SK-N-SH (cell line): ENCODE data around the gene MAK. TPM values are rescaled to one million over a fixed set of nuclear protein-coding genes. Genes with fewer than 3 reads are reported as not detected.
"Not testable (repeated sequence)": the region's sequence is repeated elsewhere in the genome, so short reads cannot be mapped to it uniquely, and the experiment has no call there.

Experiments
- CTCF ChIA-PET: fragments of 300-600, 350-600 bp; formaldehyde crosslinking; extraction: SDS; loops from one replicate; lab custom pipeline; 2021; lab: Yijun Ruan, JAX
- POLR2A ChIA-PET: fragments of 350-600 bp; sonication (Branson Sonifier 250); formaldehyde crosslinking; extraction: SDS; loops from one replicate; lab custom pipeline; 2020; ENCODE audit warnings: antibody characterized with exemption, inconsistent platforms; lab: Yijun Ruan, JAX
- DNase-seq: peaks from one replicate; pipeline ENCODE4 v3.0.0; 2012
- H2AFZ ChIP-seq: fragments of 200-600 bp; sonication (generic); 2 replicates; pipeline ENCODE4 v1.8.1; 2016; ENCODE audit warnings: antibody characterized with exemption, mild to moderate bottlenecking, low read depth
- H3F3A ChIP-seq: fragments of 200-600 bp; sonication (generic); replicated peaks from 2 replicates; pipeline ENCODE3; 2016; ENCODE audit warnings: antibody characterized with exemption, mild to moderate bottlenecking; ENCODE audit not compliant: insufficient read depth
- H3K27ac ChIP-seq, 2 experiments: fragments of 200-500 bp in 1 of 2; fragments of 200-600 bp in 1 of 2; sonication (Bioruptor generic) in 1 of 2; sonication (generic), shearing (Covaris generic) in 1 of 2; 2 replicates each; pipeline versions ENCODE4 v1.5.1 to v1.6.1; 2014 to 2016; ENCODE audit warnings: low read depth in 2 of 2, inconsistent platforms in 1 of 2, low read length in 1 of 2, mild to moderate bottlenecking in 1 of 2, mixed read lengths in 1 of 2
- H3K27me3 ChIP-seq: fragments of 200-600 bp; sonication (generic), shearing (Covaris generic); 2 replicates; pipeline ENCODE4 v1.6.1; 2016; ENCODE audit warnings: mixed run types; ENCODE audit not compliant: insufficient read depth
- H3K36me3 ChIP-seq, 2 experiments: fragments of 200-500 bp in 1 of 2; fragments of 200-600 bp in 1 of 2; sonication (Bioruptor generic) in 1 of 2; sonication (generic) in 1 of 2; replicated peaks in 1 of 2; 2 replicates each; pipeline versions ENCODE3 to v1.5.1; 2014 to 2016; ENCODE audit warnings: low read length in 1 of 2, mild to moderate bottlenecking in 1 of 2; ENCODE audit not compliant: insufficient read depth in 2 of 2, control insufficient read depth in 1 of 2
- H3K4me1 ChIP-seq, 2 experiments: fragments of 200-500 bp in 1 of 2; fragments of 200-600 bp in 1 of 2; sonication (Bioruptor generic) in 1 of 2; sonication (generic), shearing (Covaris generic) in 1 of 2; 2 replicates each; pipeline versions ENCODE4 v1.5.1 to v1.6.1; 2014 to 2016; ENCODE audit warnings: low read depth in 1 of 2, low read length in 1 of 2, mixed run types in 1 of 2; ENCODE audit not compliant: insufficient read depth in 2 of 2, control insufficient read depth in 1 of 2
- H3K4me2 ChIP-seq: fragments of 200-600 bp; sonication (generic), shearing (Covaris generic); 2 replicates; pipeline ENCODE4 v1.6.1; 2017; ENCODE audit warnings: mixed run types
- H3K4me3 ChIP-seq, 2 experiments: fragments of 200-500 bp in 1 of 2; fragments of 200-600 bp in 1 of 2; sonication (Bioruptor generic) in 1 of 2; sonication (generic), shearing (Covaris generic) in 1 of 2; 2 replicates each; pipeline versions ENCODE4 v1.5.1 to v1.8.1; 2014 to 2016; ENCODE audit warnings: low read depth in 2 of 2, inconsistent platforms in 1 of 2, low read length in 1 of 2, mild to moderate bottlenecking in 1 of 2, mixed read lengths in 1 of 2, moderate library complexity in 1 of 2
- H3K79me2 ChIP-seq: fragments of 200-600 bp; sonication (generic); 2 replicates; pipeline ENCODE4 v1.8.1; 2017; ENCODE audit warnings: mild to moderate bottlenecking; ENCODE audit not compliant: insufficient read depth
- H3K9ac ChIP-seq: fragments of 200-600 bp; sonication (generic); 2 replicates; pipeline ENCODE4 v1.6.1; 2017; ENCODE audit warnings: mixed run types
- H3K9me2 ChIP-seq: fragments of 200-600 bp; sonication (generic); 2 replicates; pipeline ENCODE4 v1.6.1; 2017; ENCODE audit warnings: mixed run types
- H3K9me3 ChIP-seq: fragments of 200-600 bp; sonication (generic); 2 replicates; pipeline ENCODE4 v1.6.1; 2017; ENCODE audit warnings: mixed run types, mild to moderate bottlenecking, moderate library complexity
- H4K20me1 ChIP-seq: fragments of 200-600 bp; sonication (generic); 2 replicates; pipeline ENCODE4 v1.6.1; 2017; ENCODE audit warnings: mild to moderate bottlenecking, mixed run types; ENCODE audit not compliant: insufficient read depth
- FOSL2 ChIP-seq: IDR thresholded peaks from 2 replicates; pipeline ENCODE4 v1.4.0; 2012; ENCODE audit warnings: low read depth, mild to moderate bottlenecking, moderate library complexity, borderline replicate concordance
- FOXM1 ChIP-seq: IDR thresholded peaks from 2 replicates; pipeline ENCODE4 v1.4.0; 2012; ENCODE audit warnings: low read depth, mild to moderate bottlenecking
- GATA2 ChIP-seq: sonication (generic); formaldehyde crosslinking; IDR thresholded peaks from 2 replicates; pipeline ENCODE4 v1.5.0; 2020; ENCODE audit warnings: mild to moderate bottlenecking, missing genetic modification reagents
- NFIC ChIP-seq: IDR thresholded peaks from 2 replicates; pipeline ENCODE4 v1.4.0; 2012; ENCODE audit warnings: borderline replicate concordance
- NRF1 ChIP-seq: IDR thresholded peaks from 2 replicates; pipeline ENCODE4 v1.6.1; 2012; ENCODE audit warnings: low read depth, mild to moderate bottlenecking, low read length
- POLR2AphosphoS5 ChIP-seq: IDR thresholded peaks from 2 replicates; pipeline ENCODE4 v1.6.1; 2012; ENCODE audit warnings: low read depth, low read length
- RXRA ChIP-seq: IDR thresholded peaks from 2 replicates; pipeline ENCODE4 v1.4.0; 2012; ENCODE audit warnings: low read depth, mild to moderate bottlenecking, borderline replicate concordance
- SMC3 ChIP-seq: IDR thresholded peaks from 2 replicates; pipeline ENCODE4 v1.6.1; 2012; ENCODE audit warnings: low read depth, low read length, improper control_type of control experiment
- TEAD4 ChIP-seq: IDR thresholded peaks from 2 replicates; pipeline ENCODE4 v1.4.0; 2012; ENCODE audit warnings: mild to moderate bottlenecking, borderline replicate concordance; ENCODE audit not compliant: insufficient read depth
- YY1 ChIP-seq: IDR thresholded peaks from 2 replicates; pipeline ENCODE4 v1.4.0; 2012; ENCODE audit warnings: low read depth, mild to moderate bottlenecking
- WGBS: methylation state at CpG from one replicate; pipeline ENCODE4 v1.1.6; 2017; ENCODE audit warnings: low lambda C conversion rate; 5-methylcytosine and 5-hydroxymethylcytosine counted together
- polyA plus RNA-seq, 3 experiments: library from polyadenylated mRNA; depleted of rRNA; stranded (reverse); fragments of >200 nt; gene quantifications; 2 replicates each; pipeline ENCODE4 v1.2.3, GENCODE V29; 2012
- TF ChIP-seq, protein P1 (sequence below): IDR thresholded peaks from 2 replicates; pipeline ENCODE4 v1.6.1; 2012; ENCODE audit warnings: mild to moderate bottlenecking, low read depth, low read length, moderate library complexity
- TF ChIP-seq, protein P2 (sequence below): fragments of 150-350 bp; IDR thresholded peaks from 2 replicates; pipeline ENCODE4 v1.6.1; 2017; ENCODE audit warnings: antibody characterized with exemption, low read length, low read depth, borderline replicate concordance
- TF ChIP-seq, protein P3 (sequence below): fragments of 200-600 bp; sonication (generic); IDR thresholded peaks from 2 replicates; pipeline ENCODE4 v1.6.1; 2017; ENCODE audit warnings: antibody characterized with exemption, mild to moderate bottlenecking, moderate library complexity

MAK gene
- polyA plus RNA-seq, 1 of the 3 experiments (the other 2 are of a cell fraction) = 0.02 TPM

DNA sequence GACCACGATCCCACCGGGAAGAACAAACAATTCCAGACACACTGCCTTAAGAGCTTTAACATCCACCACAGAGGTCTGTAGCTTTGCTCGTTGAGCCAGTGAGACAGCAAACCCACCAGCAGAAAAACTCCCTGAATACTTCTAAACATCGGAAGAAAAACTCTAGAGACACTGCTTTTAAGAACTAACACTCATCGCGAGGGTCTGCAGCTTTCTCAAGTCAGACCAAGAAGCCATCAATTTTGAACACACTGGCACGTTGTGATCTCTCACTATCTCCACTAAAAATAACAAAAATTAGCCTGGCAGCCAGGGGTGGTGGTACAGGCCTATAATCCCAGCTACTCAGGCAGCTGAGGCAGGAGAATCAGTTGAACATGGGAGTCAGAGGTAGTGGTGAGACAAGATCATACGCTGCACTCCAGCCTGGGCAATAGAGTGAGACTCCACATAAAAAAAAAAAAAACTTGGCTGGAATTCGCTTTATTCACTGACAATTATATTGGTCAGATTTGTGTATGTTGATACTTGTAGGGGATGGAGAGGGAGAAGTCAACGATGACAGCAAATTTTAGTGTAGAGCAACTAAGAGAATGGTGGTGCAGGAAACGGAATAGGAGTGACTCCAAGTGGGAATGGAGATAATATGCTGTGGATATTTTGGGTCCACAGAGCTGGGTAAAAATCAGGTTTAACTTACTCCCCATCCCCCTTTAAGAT, 116.3 kb downstream of the MAK start:
- Histone ChIP-seq H4K20me1 (no peaks in the 10 kb centered on the region), H3K27me3 (no peaks in the 10 kb centered on the region), H3K4me2 (peak overlapping the region; percentile 85), H3K27ac (peak overlapping the region; percentile 86 to 88), H3K4me3 (peak overlapping the region; percentile 65 to 93), H3K9me2 (no peaks in the 10 kb centered on the region), H3K9ac (peak overlapping the region; percentile 87), H3F3A (peaks cover 7% of the 10 kb centered on the region), H3K4me1 (peaks cover 9 to 16% of the 10 kb centered on the region in 2 experiments; a peak in 2 of 4 replicates), H3K9me3 (no peaks in the 10 kb centered on the region), H3K79me2 (peaks cover 34% of the 10 kb centered on the region), H3K36me3 (peaks cover 0 to 6% of the 10 kb centered on the region in 2 experiments), H2AFZ (peak overlapping the region; percentile 89)
- DNase-seq = no peak
- TF ChIP-seq, protein P1, sequence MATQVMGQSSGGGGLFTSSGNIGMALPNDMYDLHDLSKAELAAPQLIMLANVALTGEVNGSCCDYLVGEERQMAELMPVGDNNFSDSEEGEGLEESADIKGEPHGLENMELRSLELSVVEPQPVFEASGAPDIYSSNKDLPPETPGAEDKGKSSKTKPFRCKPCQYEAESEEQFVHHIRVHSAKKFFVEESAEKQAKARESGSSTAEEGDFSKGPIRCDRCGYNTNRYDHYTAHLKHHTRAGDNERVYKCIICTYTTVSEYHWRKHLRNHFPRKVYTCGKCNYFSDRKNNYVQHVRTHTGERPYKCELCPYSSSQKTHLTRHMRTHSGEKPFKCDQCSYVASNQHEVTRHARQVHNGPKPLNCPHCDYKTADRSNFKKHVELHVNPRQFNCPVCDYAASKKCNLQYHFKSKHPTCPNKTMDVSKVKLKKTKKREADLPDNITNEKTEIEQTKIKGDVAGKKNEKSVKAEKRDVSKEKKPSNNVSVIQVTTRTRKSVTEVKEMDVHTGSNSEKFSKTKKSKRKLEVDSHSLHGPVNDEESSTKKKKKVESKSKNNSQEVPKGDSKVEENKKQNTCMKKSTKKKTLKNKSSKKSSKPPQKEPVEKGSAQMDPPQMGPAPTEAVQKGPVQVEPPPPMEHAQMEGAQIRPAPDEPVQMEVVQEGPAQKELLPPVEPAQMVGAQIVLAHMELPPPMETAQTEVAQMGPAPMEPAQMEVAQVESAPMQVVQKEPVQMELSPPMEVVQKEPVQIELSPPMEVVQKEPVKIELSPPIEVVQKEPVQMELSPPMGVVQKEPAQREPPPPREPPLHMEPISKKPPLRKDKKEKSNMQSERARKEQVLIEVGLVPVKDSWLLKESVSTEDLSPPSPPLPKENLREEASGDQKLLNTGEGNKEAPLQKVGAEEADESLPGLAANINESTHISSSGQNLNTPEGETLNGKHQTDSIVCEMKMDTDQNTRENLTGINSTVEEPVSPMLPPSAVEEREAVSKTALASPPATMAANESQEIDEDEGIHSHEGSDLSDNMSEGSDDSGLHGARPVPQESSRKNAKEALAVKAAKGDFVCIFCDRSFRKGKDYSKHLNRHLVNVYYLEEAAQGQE = no peak
- TF ChIP-seq NFIC (no peak), RXRA (no peak), POLR2AphosphoS5 (no peak), FOXM1 (no peak), YY1 (no peak), FOSL2 (no peak), SMC3 (no peak), TEAD4 (no peak), NRF1 (no peak), GATA2 (CRISPR knock-in tag) (no peak)
- TF ChIP-seq, protein P2, sequence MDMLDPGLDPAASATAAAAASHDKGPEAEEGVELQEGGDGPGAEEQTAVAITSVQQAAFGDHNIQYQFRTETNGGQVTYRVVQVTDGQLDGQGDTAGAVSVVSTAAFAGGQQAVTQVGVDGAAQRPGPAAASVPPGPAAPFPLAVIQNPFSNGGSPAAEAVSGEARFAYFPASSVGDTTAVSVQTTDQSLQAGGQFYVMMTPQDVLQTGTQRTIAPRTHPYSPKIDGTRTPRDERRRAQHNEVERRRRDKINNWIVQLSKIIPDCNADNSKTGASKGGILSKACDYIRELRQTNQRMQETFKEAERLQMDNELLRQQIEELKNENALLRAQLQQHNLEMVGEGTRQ = no peak
- TF ChIP-seq, protein P3, sequence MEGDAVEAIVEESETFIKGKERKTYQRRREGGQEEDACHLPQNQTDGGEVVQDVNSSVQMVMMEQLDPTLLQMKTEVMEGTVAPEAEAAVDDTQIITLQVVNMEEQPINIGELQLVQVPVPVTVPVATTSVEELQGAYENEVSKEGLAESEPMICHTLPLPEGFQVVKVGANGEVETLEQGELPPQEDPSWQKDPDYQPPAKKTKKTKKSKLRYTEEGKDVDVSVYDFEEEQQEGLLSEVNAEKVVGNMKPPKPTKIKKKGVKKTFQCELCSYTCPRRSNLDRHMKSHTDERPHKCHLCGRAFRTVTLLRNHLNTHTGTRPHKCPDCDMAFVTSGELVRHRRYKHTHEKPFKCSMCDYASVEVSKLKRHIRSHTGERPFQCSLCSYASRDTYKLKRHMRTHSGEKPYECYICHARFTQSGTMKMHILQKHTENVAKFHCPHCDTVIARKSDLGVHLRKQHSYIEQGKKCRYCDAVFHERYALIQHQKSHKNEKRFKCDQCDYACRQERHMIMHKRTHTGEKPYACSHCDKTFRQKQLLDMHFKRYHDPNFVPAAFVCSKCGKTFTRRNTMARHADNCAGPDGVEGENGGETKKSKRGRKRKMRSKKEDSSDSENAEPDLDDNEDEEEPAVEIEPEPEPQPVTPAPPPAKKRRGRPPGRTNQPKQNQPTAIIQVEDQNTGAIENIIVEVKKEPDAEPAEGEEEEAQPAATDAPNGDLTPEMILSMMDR = no peak
- POLR2A ChIA-PET = interaction anchor here (0.6 to 4.7 kb wide), 6 partner anchors 16 to 240 kb away, joined by 3 to 66 read pairs (median 3); partner anchors contain the start of genes C6orf52, PAK1IP1, SYCP2L and TMEM14B
- CTCF ChIA-PET = interaction anchor here (1.0 to 1.2 kb wide), 2 partner anchors 80 to 216 kb away, joined by 3 read pairs; no protein-coding TSS in a partner anchor
- WGBS = 71% methylated on average over 11 of the region's 11 CpGs

DNA sequence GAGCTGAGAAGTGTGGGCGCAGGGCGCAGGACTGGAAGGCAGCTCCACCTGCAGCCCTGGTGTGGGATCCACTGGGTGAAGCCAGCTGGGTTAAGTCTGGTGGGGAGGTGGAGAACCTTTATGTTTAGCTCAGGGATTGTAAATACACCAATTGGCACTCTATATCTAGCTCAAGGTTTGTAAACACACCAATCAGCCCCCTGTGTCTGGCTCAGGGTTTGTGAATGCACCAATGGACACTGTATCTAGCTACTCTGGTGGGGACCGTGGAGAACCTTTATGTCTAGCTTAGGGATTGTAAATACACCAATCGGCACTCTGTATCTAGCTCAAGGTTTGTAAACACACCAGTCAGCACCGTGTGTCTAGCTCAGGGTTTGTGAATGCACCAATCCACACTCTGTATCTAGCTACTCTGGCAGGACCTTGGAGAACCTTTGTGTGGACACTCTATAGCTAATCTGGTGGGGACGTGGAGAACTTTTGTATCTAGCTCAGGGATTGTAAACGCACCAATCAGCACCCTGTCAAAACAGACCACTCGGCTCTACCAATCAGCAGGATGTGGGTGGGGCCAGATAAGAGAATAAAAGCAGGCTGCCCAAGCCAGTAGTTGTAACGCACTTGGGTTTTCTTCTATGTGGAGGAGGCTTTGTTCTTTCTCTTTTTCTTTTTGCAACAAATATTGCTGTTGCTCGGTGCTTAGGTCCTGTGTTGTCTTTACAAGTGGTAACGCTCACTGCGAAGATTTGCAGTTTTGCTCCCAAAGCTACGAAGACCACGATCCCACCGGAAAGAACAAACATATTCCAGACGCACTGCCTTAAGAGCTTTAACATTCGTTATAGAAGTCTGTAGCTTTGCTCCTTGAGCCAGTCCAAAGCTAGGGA, 117.1 kb downstream of the MAK start:
- H3K27me3 ChIP-seq, H3F3A ChIP-seq, DNase-seq, H3K9me2 ChIP-seq, H3K9ac ChIP-seq, H4K20me1 ChIP-seq, H3K36me3 ChIP-seq, H3K9me3 ChIP-seq: not testable (repeated sequence)
- POLR2A ChIA-PET = interaction anchor here (0.9 to 4.7 kb wide), 3 partner anchors 26 to 239 kb away, joined by 3 to 66 read pairs (median 16); partner anchors contain the start of genes C6orf52, PAK1IP1 and TMEM14B
- CTCF ChIA-PET = interaction anchor here (0.9 to 1.4 kb wide), 2 partner anchors 210 to 213 kb away, joined by 3 read pairs; no protein-coding TSS in a partner anchor
- Histone ChIP-seq H2AFZ (peak overlapping the region; percentile 89; the same call in 1 of the 2 replicates), H3K27ac (peak overlapping the region in 1 of 2 experiments; percentile 86; a peak in 2 of 4 replicates), H3K4me1 (peaks cover 9 to 16% of the 10 kb centered on the region in 2 experiments; a peak in 2 of 4 replicates), H3K4me3 (peak overlapping the region; percentile 53; a peak in 3 of 4 replicates), H3K4me2 (peak overlapping the region; percentile 85; the same call in 1 of the 2 replicates), H3K79me2 (peaks cover 29% of the 10 kb centered on the region)
- WGBS = 85% methylated on average over 15 of the region's 17 CpGs
